IMR-90 (cell line): ENCODE measurements around the gene TNFRSF21. TPM values are rescaled to one million over a fixed set of nuclear protein-coding genes. Genes with fewer than 3 reads are reported as not detected.

ENCODE experiments used
- ATAC-seq: fragments of 200-7000 bp; cut with Tn5 transposase; 2 replicates; pipeline ENCODE4 v1.9.1; 2020; ENCODE audit warnings: low read depth, mild to moderate bottlenecking, moderate library complexity
- BruUV-seq: library from RNA; stranded (reverse); fragments of 400-500 nt; replicated peaks from 2 replicates; lab custom pipeline; 2021; lab: Mats Ljungman, UMichigan
- CTCF ChIA-PET: fragments of 300-600 bp; formaldehyde crosslinking; extraction: SDS; loops from one replicate; lab custom pipeline; 2021; ENCODE audit warnings: antibody characterized with exemption; lab: Yijun Ruan, JAX
- POLR2A ChIA-PET: fragments of 300-600 bp; sonication (Branson Sonifier 250); formaldehyde crosslinking; loops from one replicate; lab custom pipeline; 2022; ENCODE audit warnings: antibody characterized with exemption; ENCODE audit not compliant: unreplicated experiment; lab: Charles Lee
- DNase-seq: peaks from one replicate; pipeline ENCODE4 v3.0.0; 2013
- H2AFZ ChIP-seq: replicated peaks from 2 replicates; pipeline ENCODE3; 2013; ENCODE audit warnings: low read length, mild to moderate bottlenecking; ENCODE audit not compliant: poor library complexity
- H2AK5ac ChIP-seq: 2 replicates; pipeline ENCODE4 v1.6.1; 2013; ENCODE audit warnings: low read depth, low read length, inconsistent platforms
- H2AK9ac ChIP-seq: replicated peaks from 2 replicates; pipeline ENCODE3; 2013; ENCODE audit warnings: mild to moderate bottlenecking, low read depth, low read length, moderate library complexity; ENCODE audit not compliant: poor library complexity
- H2BK120ac ChIP-seq: 2 replicates; pipeline ENCODE4 v1.6.1; 2013; ENCODE audit warnings: low read depth, low read length, inconsistent platforms
- H2BK15ac ChIP-seq: 3 replicates; pipeline ENCODE4 v1.6.1; 2013; ENCODE audit warnings: low read depth, low read length, inconsistent platforms
- H2BK20ac ChIP-seq: 2 replicates; pipeline ENCODE4 v1.6.1; 2013; ENCODE audit warnings: low read depth, mild to moderate bottlenecking, inconsistent platforms, low read length, moderate library complexity
- H2BK5ac ChIP-seq: 2 replicates; pipeline ENCODE4 v1.6.1; 2013; ENCODE audit warnings: mild to moderate bottlenecking, low read depth, low read length, inconsistent platforms; ENCODE audit not compliant: poor library complexity, severe bottlenecking
- H3K14ac ChIP-seq: replicated peaks from 2 replicates; pipeline ENCODE4 v1.6.1; 2013; ENCODE audit warnings: low read depth, low read length, inconsistent platforms
- H3K18ac ChIP-seq: 2 replicates; pipeline ENCODE4 v1.6.1; 2013; ENCODE audit warnings: low read depth, low read length, control low read depth
- H3K23ac ChIP-seq: 2 replicates; pipeline ENCODE4 v1.6.1; 2013; ENCODE audit warnings: low read depth, low read length, inconsistent platforms
- H3K27ac ChIP-seq: 2 replicates; pipeline ENCODE4 v1.5.1; 2013; ENCODE audit warnings: mild to moderate bottlenecking, control low read depth, low read length; ENCODE audit not compliant: insufficient read depth
- H3K27me3 ChIP-seq: 2 replicates; pipeline ENCODE4 v1.6.1; 2013; ENCODE audit warnings: low read length; ENCODE audit not compliant: control insufficient read depth, insufficient read depth
- H3K36me3 ChIP-seq: 2 replicates; pipeline ENCODE4 v1.6.1; 2013; ENCODE audit warnings: low read length, mixed read lengths; ENCODE audit not compliant: control insufficient read depth, insufficient read depth
- H3K4ac ChIP-seq: 2 replicates; pipeline ENCODE4 v1.6.1; 2013; ENCODE audit warnings: low read depth, low read length, inconsistent platforms
- H3K4me1 ChIP-seq: 2 replicates; pipeline ENCODE4 v1.6.1; 2013; ENCODE audit warnings: low read length, mixed read lengths; ENCODE audit not compliant: control insufficient read depth, insufficient read depth
- H3K4me2 ChIP-seq: 2 replicates; pipeline ENCODE4 v1.6.1; 2013; ENCODE audit warnings: low read depth, mild to moderate bottlenecking, control low read depth, low read length, moderate library complexity
- H3K4me3 ChIP-seq: 2 replicates; pipeline ENCODE4 v1.5.1; 2013; ENCODE audit warnings: low read depth, mild to moderate bottlenecking, control low read depth, low read length, moderate library complexity; ENCODE audit not compliant: insufficient read depth
- H3K56ac ChIP-seq: 2 replicates; pipeline ENCODE4 v1.6.1; 2013; ENCODE audit warnings: low read length, inconsistent platforms; ENCODE audit not compliant: insufficient read depth; ENCODE audit errors: extremely low read depth
- H3K79me1 ChIP-seq, 2 experiments: 2 replicates each; pipeline ENCODE4 v1.6.1; 2013; ENCODE audit warnings: low read length in 2 of 2, inconsistent platforms in 1 of 2, low read depth in 1 of 2
- H3K9ac ChIP-seq: 2 replicates; pipeline ENCODE4 v1.6.1; 2013; ENCODE audit warnings: low read depth, low read length, control low read depth
- H3K9me1 ChIP-seq: 2 replicates; pipeline ENCODE4 v1.6.1; 2013; ENCODE audit warnings: low read length, inconsistent platforms; ENCODE audit not compliant: insufficient read depth
- H3K9me3 ChIP-seq: 2 replicates; pipeline ENCODE4 v1.6.1; 2013; ENCODE audit warnings: low read length; ENCODE audit not compliant: control insufficient read depth, insufficient read depth
- H4K20me1 ChIP-seq: 2 replicates; pipeline ENCODE4 v1.6.1; 2013; ENCODE audit warnings: low read length, inconsistent platforms; ENCODE audit not compliant: insufficient read depth
- H4K5ac ChIP-seq: 2 replicates; pipeline ENCODE4 v1.6.1; 2013; ENCODE audit warnings: mild to moderate bottlenecking, low read depth, low read length, control low read depth
- H4K8ac ChIP-seq, 2 experiments: 2 replicates each; pipeline ENCODE4 v1.6.1; 2013; ENCODE audit warnings: low read depth in 2 of 2, low read length in 2 of 2, control low read depth in 1 of 2, inconsistent platforms in 1 of 2
- H4K91ac ChIP-seq: 2 replicates; pipeline ENCODE4 v1.6.1; 2013; ENCODE audit warnings: low read depth, low read length, inconsistent platforms; ENCODE audit not compliant: insufficient read depth
- BHLHE40 ChIP-seq: fragments of 150-350 bp; IDR thresholded peaks from 2 replicates; pipeline ENCODE4 v1.6.1; 2016; ENCODE audit warnings: mild to moderate bottlenecking, low read depth, low read length
- CEBPB ChIP-seq: IDR thresholded peaks from 2 replicates; pipeline ENCODE4 v1.6.1; 2012; ENCODE audit warnings: low read depth, low read length, improper control_type of control experiment
- CHD1 ChIP-seq: IDR thresholded peaks from 2 replicates; pipeline ENCODE4 v1.6.1; 2012; ENCODE audit warnings: low read depth, low read length, improper control_type of control experiment
- FOS ChIP-seq: fragments of 150-350 bp; IDR thresholded peaks from 2 replicates; pipeline ENCODE4 v1.6.1; 2016; ENCODE audit warnings: low read depth, low read length
- MAFK ChIP-seq: IDR thresholded peaks from 2 replicates; pipeline ENCODE4 v1.6.1; 2012; ENCODE audit warnings: low read depth, low read length, improper control_type of control experiment
- MAZ ChIP-seq: IDR thresholded peaks from 2 replicates; pipeline ENCODE4 v1.6.1; 2012; ENCODE audit warnings: low read depth, mild to moderate bottlenecking, low read length, improper control_type of control experiment, moderate library complexity, borderline replicate concordance
- MXI1 ChIP-seq: IDR thresholded peaks from 2 replicates; pipeline ENCODE4 v1.6.1; 2012; ENCODE audit warnings: low read depth, mild to moderate bottlenecking, low read length, moderate library complexity, borderline replicate concordance
- POLR2A ChIP-seq: IDR thresholded peaks from 2 replicates; pipeline ENCODE4 v1.6.1; 2012; ENCODE audit warnings: mild to moderate bottlenecking, low read depth, low read length
- RFX5 ChIP-seq: IDR thresholded peaks from 2 replicates; pipeline ENCODE4 v1.8.0; 2012; ENCODE audit warnings: low read depth, mild to moderate bottlenecking, low read length, moderate library complexity
- SMC3 ChIP-seq: fragments of 150-350 bp; IDR thresholded peaks from 2 replicates; pipeline ENCODE4 v1.6.1; 2016; ENCODE audit warnings: low read depth, mild to moderate bottlenecking, antibody characterized with exemption, low read length, moderate library complexity
- WGBS, 2 experiments: methylation state at CpG; one replicate each; pipeline versions ENCODE4 v1.1.5 to v1.1.7; 2013; ENCODE audit warnings: missing lambda C conversion rate in 2 of 2; ENCODE audit not compliant: insufficient read length in 1 of 2; ENCODE audit errors: extremely low coverage in 2 of 2; 5-methylcytosine and 5-hydroxymethylcytosine counted together
- dilution Hi-C: fragments of 300-500 bp; cut with HindIII; formaldehyde crosslinking; loops from one replicate; pipeline ENCODE4 v1.14.3; 2018; ENCODE audit warnings: low sequenced_read_pairs; ENCODE audit not compliant: unreplicated experiment
- in situ Hi-C: fragments of 300-500 bp; cut with MboI; formaldehyde crosslinking; loops from 3 replicates; pipeline ENCODE4 v1.14.3; 2019; ENCODE audit warnings: low sequenced_read_pairs, inconsistent platforms, mixed read lengths
- intact Hi-C: fragments of 100-400 bp; cut with micrococcal nuclease; formaldehyde crosslinking; loops from 2 replicates; pipeline ENCODE4 v1.10.0; 2022
- polyA plus RNA-seq, 3 experiments: library from polyadenylated mRNA; depleted of rRNA; stranded (reverse); fragments of >200 nt; gene quantifications; 2 replicates each; pipeline ENCODE4 v1.2.3, GENCODE V29; 2012; ENCODE audit warnings: low replicate concordance in 1 of 3
- total RNA-seq: library from RNA; depleted of rRNA; stranded (reverse); fragments of >200 nt; gene quantifications from 2 replicates; pipeline ENCODE4 v1.2.3, GENCODE V29; 2012
- TF ChIP-seq, protein P1 (sequence below): fragments of 150-350 bp; IDR thresholded peaks from 2 replicates; pipeline ENCODE4 v1.6.1; 2017; ENCODE audit warnings: mild to moderate bottlenecking, antibody characterized with exemption, low read length, low read depth
- TF ChIP-seq, protein P2 (sequence below): fragments of 150-350 bp; IDR thresholded peaks from 2 replicates; pipeline ENCODE4 v1.6.1; 2016; ENCODE audit warnings: low read depth, mild to moderate bottlenecking, low read length, moderate library complexity, borderline replicate concordance
- TF ChIP-seq, protein P3 (sequence below): conservative IDR thresholded peaks from 2 replicates; pipeline ENCODE4 v1.5.1; 2012; ENCODE audit warnings: mild to moderate bottlenecking, low read depth, low read length, improper control_type of control experiment

The TNFRSF21 gene
- total and polyA plus RNA-seq, 2 of the 4 experiments (the other 2 are of a cell fraction) = 2.9 to 6.9 TPM

DNA sequence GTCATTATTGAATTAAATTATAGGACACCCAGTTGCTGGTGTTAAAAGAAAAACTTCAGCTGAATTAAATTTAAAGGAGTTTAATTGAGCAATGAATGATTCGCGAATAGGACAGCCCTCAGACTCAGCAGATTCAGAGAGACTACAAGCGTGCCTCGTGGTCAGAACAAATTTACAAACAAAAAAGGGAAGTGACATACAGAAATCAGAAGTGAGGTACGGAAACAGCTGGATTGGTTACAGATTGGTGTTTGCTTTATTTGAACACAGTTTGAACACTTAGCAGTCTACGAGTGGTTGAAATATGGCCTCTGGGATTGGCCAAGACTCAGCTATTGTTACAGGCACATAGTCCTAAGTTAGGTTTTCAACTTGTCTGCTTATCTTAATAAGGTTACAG is 25.8 kb upstream of the TNFRSF21 start:
- no peak overlapping the region for H2AK5ac ChIP-seq
- no peak overlapping the region for H3K4ac ChIP-seq
- ChIA-PET POLR2A (no interaction called here), CTCF (no interaction called here)
- H3K56ac ChIP-seq = no peak overlapping the region
- no peaks in the 10 kb centered on the region for H3K79me1 ChIP-seq
- H4K20me1 ChIP-seq = no peaks in the 10 kb centered on the region
- no peak overlapping the region for H3K4me2 ChIP-seq
- H2BK15ac ChIP-seq = no peak overlapping the region
- H4K5ac ChIP-seq = no peak overlapping the region
- no peak for ATAC-seq
- dilution Hi-C loops (no loop called here), intact Hi-C loops (no loop called here), in situ Hi-C loops (no loop called here)
- no peak overlapping the region for H2BK120ac ChIP-seq
- WGBS, 2 experiments = 40% methylated on average over 1 of the region's 6 CpGs; no CpG with 5 or more reads in 1 of the 2 experiments
- no peaks in the 10 kb centered on the region for H3K9me3 ChIP-seq
- peaks cover 2% of the 10 kb centered on the region for H3K27me3 ChIP-seq
- H3K23ac ChIP-seq = no peak overlapping the region
- H2BK20ac ChIP-seq = no peak overlapping the region
- H4K91ac ChIP-seq = no peak overlapping the region
- no peak overlapping the region for H3K9ac ChIP-seq
- H3K36me3 ChIP-seq = no peaks in the 10 kb centered on the region
- no TSS peak for BruUV-seq
- H4K8ac ChIP-seq = no peak overlapping the region
- no peak overlapping the region for H3K4me3 ChIP-seq
- H3K4me1 ChIP-seq = no peaks in the 10 kb centered on the region
- H2AFZ ChIP-seq = no peak overlapping the region
- no peak overlapping the region for H3K14ac ChIP-seq
- H3K9me1 ChIP-seq = no peaks in the 10 kb centered on the region
- H3K18ac ChIP-seq = no peak overlapping the region
- TF ChIP-seq, protein P1, sequence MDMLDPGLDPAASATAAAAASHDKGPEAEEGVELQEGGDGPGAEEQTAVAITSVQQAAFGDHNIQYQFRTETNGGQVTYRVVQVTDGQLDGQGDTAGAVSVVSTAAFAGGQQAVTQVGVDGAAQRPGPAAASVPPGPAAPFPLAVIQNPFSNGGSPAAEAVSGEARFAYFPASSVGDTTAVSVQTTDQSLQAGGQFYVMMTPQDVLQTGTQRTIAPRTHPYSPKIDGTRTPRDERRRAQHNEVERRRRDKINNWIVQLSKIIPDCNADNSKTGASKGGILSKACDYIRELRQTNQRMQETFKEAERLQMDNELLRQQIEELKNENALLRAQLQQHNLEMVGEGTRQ = no peak
- no peak for TF ChIP-seq BHLHE40
- TF ChIP-seq SMC3 = no peak
- TF ChIP-seq FOS = no peak
- TF ChIP-seq MXI1 = no peak
- no peak for TF ChIP-seq CHD1
- no peak for TF ChIP-seq CEBPB
- no peak for TF ChIP-seq MAFK
- no peak for TF ChIP-seq MAZ
- TF ChIP-seq, protein P2, sequence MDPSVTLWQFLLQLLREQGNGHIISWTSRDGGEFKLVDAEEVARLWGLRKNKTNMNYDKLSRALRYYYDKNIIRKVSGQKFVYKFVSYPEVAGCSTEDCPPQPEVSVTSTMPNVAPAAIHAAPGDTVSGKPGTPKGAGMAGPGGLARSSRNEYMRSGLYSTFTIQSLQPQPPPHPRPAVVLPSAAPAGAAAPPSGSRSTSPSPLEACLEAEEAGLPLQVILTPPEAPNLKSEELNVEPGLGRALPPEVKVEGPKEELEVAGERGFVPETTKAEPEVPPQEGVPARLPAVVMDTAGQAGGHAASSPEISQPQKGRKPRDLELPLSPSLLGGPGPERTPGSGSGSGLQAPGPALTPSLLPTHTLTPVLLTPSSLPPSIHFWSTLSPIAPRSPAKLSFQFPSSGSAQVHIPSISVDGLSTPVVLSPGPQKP = no peak
- TF ChIP-seq POLR2A = no peak
- TF ChIP-seq, protein P3, sequence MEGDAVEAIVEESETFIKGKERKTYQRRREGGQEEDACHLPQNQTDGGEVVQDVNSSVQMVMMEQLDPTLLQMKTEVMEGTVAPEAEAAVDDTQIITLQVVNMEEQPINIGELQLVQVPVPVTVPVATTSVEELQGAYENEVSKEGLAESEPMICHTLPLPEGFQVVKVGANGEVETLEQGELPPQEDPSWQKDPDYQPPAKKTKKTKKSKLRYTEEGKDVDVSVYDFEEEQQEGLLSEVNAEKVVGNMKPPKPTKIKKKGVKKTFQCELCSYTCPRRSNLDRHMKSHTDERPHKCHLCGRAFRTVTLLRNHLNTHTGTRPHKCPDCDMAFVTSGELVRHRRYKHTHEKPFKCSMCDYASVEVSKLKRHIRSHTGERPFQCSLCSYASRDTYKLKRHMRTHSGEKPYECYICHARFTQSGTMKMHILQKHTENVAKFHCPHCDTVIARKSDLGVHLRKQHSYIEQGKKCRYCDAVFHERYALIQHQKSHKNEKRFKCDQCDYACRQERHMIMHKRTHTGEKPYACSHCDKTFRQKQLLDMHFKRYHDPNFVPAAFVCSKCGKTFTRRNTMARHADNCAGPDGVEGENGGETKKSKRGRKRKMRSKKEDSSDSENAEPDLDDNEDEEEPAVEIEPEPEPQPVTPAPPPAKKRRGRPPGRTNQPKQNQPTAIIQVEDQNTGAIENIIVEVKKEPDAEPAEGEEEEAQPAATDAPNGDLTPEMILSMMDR = no peak
- no peak for TF ChIP-seq RFX5
- no peak overlapping the region for H2BK5ac ChIP-seq
- no peak for DNase-seq
- H3K27ac ChIP-seq = no peak overlapping the region
- H2AK9ac ChIP-seq = no peak overlapping the region
